IPS-18a (cell line): Measurements from ENCODE around the gene KSR2.

ENCODE experiments used
- H3K27ac ChIP-seq: one replicate; pipeline ENCODE4 v1.5.1; 2013; ENCODE audit warnings: low read length
- H3K27me3 ChIP-seq: one replicate; pipeline ENCODE4 v1.6.1; 2013; ENCODE audit warnings: mild to moderate bottlenecking, low read length; ENCODE audit not compliant: control insufficient read depth, insufficient read depth
- H3K36me3 ChIP-seq: one replicate; pipeline ENCODE4 v1.6.1; 2013; ENCODE audit warnings: low read depth, low read length; ENCODE audit not compliant: control insufficient read depth
- H3K4me1 ChIP-seq: one replicate; pipeline ENCODE4 v1.6.1; 2013; ENCODE audit warnings: low read depth, low read length; ENCODE audit not compliant: control insufficient read depth
- H3K4me3 ChIP-seq: one replicate; pipeline ENCODE4 v1.5.1; 2013; ENCODE audit warnings: low read length
- H3K9ac ChIP-seq: one replicate; pipeline ENCODE4 v1.6.1; 2013; ENCODE audit warnings: mild to moderate bottlenecking, low read length, moderate library complexity
- H3K9me3 ChIP-seq: one replicate; pipeline ENCODE4 v1.6.1; 2013; ENCODE audit warnings: low read depth, low read length; ENCODE audit not compliant: control insufficient read depth

KSR2 gene

DNA sequence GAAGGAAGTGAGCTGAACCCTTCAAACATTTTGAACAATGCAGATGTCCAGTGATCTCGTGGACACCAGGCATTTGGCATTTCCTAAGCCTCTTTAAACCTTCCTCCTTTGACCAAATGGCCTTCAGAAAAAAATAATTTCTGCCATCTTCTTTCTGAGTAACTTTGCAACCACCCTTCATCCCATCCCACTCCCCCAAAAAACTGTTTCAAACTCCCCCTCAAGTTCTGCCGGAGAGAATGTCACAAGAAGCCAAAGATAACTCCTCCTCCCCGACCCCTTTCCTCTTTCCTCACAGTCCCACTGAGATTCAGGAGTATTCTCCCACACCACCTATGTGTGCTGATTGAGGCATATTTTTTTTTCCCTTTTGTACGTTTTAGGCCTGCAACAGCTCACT, 1.7 kb downstream of the KSR2 start:
- peaks cover 30% of the 10 kb centered on the region for H3K27me3 ChIP-seq
- H3K4me1 ChIP-seq: peaks cover 9% of the 10 kb centered on the region
- no peak overlapping the region for H3K27ac ChIP-seq
- H3K4me3 ChIP-seq: peak overlapping the region; percentile 80
- H3K9me3 ChIP-seq: no peaks in the 10 kb centered on the region
- no peaks in the 10 kb centered on the region for H3K36me3 ChIP-seq
- H3K9ac ChIP-seq: no peak overlapping the region

DNA sequence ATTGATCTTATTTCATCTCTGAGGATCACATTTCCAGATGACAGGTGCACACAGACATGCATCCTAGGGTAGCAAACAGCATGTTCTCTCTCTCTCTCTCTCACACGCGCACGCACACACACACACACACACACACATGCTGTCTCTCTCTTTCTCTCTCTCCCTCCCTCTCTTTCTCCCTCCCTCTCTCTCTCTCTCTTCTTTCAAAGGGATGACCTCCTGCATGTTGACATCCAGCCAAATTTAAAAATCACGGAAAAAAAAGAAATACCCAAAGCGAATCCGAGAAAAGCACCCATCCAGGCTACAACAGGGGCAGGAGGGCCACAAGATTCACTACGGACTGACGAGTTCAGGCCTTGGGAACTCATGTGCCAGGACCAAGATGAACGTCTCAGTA, 2.3 kb downstream of the KSR2 start:
- Histone ChIP-seq H3K36me3 (no peaks in the 10 kb centered on the region), H3K4me1 (peaks cover 9% of the 10 kb centered on the region), H3K27ac (no peak overlapping the region), H3K9ac (no peak overlapping the region), H3K9me3 (no peaks in the 10 kb centered on the region), H3K27me3 (peaks cover 30% of the 10 kb centered on the region), H3K4me3 (no peak overlapping the region)

DNA sequence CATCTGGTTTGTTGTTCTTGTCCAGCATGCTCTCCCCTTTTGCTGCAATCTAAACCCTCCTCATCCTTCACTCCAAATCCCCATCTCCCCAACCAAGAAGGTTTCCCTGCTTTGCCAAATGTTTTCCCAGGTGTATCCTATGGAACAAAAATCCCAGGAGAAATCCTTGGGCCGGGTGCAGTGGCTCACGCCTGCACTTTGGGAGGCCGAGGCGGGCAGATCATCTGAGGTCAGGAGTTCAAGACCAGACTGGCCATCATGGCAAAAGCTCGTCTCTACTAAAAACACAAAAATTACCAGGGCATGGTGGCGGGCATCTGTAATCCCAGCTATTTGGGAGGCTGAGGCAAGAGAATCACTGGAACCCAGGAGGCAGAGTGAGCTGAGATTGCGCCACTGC, 5.0 kb downstream of the KSR2 start:
- H3K36me3 ChIP-seq: no peaks in the 10 kb centered on the region
- H3K4me3 ChIP-seq: no peak overlapping the region
- no peak overlapping the region for H3K9ac ChIP-seq
- no peaks in the 10 kb centered on the region for H3K9me3 ChIP-seq
- peaks cover 3% of the 10 kb centered on the region for H3K4me1 ChIP-seq
- H3K27ac ChIP-seq: no peak overlapping the region
- H3K27me3 ChIP-seq: peaks cover 24% of the 10 kb centered on the region

DNA sequence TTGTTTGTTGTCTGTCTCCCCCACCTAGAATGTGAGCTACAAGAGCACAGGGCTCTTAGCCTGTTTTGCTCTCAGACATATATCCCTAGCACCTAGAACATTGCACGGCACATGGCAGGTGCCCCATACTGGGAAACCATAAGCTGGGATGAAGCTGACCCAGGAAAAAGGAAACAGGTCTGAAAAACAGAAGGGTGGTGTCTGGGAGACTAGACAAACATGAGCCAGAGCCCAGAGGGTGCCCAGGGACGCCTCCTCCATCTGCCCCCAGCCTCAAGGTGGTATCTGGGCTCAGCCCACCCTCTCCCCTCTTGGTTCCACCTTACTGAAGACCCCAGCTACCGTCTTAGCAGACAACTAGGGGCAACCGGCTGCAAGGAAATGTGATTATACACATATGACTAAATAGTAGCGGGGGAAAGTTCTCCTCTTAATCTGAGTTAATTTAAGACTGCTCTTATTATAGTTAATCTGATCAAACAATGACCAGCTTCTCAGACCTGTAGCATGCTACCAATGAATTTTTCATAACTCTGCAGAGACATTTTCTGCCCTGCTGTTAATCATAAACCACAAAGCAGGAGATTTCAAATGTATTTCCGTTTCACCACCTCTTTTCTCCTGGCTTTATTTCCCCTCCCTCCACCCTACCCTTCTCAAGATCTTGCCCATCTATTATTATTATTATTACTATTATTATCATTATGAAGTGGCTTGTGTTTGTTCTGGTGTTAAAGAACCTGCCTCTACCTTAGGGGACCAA, 31.9 kb downstream of the KSR2 start:
- no peak overlapping the region for H3K9ac ChIP-seq
- H3K36me3 ChIP-seq: no peaks in the 10 kb centered on the region
- H3K9me3 ChIP-seq: no peaks in the 10 kb centered on the region
- no peaks in the 10 kb centered on the region for H3K4me1 ChIP-seq
- no peaks in the 10 kb centered on the region for H3K27me3 ChIP-seq
- H3K27ac ChIP-seq: no peak overlapping the region
- H3K4me3 ChIP-seq: no peak overlapping the region

DNA sequence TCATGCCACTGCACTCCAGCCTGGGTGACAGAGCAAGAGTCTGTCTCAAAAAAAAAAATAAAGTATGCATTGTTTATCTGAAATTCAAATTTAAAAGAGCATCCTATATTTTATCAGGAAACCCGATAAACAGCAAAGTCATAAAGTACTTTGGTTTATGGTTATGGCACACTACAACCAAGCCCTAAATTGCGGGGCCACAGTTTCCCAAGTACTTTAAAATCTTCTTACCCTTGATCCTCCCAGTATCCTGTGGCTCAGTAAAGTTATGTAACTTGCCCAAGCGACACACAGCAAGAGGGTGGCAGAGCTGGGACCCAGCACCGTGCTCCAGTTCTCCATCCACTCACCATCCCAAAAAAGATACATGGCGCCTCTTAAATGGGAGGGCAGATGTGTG, 35.2 kb downstream of the KSR2 start:
- no peaks in the 10 kb centered on the region for H3K27me3 ChIP-seq
- no peak overlapping the region for H3K4me3 ChIP-seq
- H3K36me3 ChIP-seq: no peaks in the 10 kb centered on the region
- H3K9me3 ChIP-seq: no peaks in the 10 kb centered on the region
- H3K9ac ChIP-seq: no peak overlapping the region
- no peak overlapping the region for H3K27ac ChIP-seq
- no peaks in the 10 kb centered on the region for H3K4me1 ChIP-seq

DNA sequence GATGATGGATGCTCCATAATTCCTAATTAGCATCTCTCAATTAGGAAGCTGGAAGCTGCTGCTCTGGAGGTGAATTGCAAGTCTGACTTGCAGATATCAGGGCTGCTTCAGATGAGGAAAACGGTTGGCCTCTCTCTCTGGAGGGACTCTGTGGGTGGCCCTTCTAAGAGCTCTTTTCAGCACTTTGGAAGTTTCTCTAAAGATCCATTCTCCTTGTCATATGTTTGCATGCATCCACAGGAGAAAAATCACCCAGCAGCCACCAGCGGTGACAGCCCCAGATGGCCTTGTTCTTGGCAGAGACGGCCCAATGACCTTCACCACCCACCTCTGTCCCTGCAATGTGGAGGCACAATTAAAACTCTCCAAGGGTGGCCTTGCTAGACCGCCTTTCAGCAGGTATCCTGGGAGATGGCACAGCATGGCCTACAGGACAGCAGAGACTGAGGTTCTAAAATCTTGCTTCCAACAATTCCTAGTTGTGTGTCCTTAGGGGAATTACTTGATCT, 42.3 kb downstream of the KSR2 start:
- H3K4me3 ChIP-seq: no peak overlapping the region
- H3K4me1 ChIP-seq: no peaks in the 10 kb centered on the region
- no peak overlapping the region for H3K27ac ChIP-seq
- no peaks in the 10 kb centered on the region for H3K9me3 ChIP-seq
- no peaks in the 10 kb centered on the region for H3K27me3 ChIP-seq
- no peak overlapping the region for H3K9ac ChIP-seq
- H3K36me3 ChIP-seq: no peaks in the 10 kb centered on the region

DNA sequence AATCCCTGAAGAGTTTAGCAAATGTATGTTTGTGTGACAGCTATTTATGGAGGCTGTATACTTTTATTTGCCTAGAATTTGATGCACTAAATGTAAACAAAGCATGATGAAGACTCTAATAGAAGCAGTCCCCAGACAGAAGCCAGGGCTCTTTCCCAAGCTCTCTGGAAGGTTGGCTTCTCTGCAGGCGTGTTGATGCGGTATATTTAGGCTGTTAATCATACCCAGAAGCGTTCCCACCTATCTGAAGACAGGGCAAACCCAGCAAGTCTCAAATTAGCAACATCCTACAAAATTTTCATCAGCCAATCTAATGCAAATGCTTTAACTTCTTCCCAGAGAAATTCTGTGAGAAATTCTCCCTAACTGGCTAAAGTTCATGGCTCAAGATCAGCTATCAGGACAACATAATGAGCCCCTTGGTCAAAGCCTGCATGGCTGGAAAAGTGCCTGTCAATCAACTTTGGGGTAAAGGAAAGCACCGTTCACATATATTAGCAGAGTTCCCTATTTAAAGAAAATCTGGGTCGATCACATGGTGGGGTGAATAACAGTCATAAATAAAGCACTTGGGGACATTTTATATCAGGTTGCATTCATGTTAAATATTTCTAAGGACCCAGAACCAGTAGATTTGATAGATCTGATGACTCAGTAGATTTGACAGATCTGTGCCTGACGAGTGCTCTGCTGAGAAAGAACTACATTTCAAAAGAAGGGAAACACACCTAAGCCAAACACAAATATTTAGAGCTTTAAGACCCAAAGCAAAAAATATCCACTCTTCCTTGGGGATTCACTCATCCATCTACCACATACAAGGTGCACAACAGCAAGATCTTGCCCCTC, 46.6 kb downstream of the KSR2 start:
- no peak overlapping the region for H3K27ac ChIP-seq

DNA sequence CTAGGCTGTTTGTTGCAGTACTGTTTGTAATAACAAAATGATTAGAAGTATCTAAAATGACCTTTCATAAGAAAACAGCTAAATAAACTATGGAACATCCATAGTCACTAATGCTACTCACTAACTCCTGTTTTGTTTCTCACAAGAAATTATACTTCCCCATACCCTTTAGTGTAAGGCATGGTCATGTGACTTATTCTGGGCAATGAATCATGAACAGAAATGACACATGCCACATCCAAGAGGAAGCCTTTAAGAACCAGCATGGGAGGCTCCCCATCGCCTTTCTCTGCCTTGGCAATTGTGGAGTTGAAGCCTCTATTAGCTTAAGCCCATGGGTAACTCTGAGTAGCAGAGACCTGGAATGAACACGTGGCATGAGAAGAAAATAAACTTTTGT, 49.3 kb downstream of the KSR2 start:
- Histone ChIP-seq H3K27ac (no peak overlapping the region), H3K9me3 (no peaks in the 10 kb centered on the region), H3K36me3 (no peaks in the 10 kb centered on the region), H3K9ac (no peak overlapping the region), H3K27me3 (no peaks in the 10 kb centered on the region), H3K4me1 (no peaks in the 10 kb centered on the region), H3K4me3 (no peak overlapping the region)

More for the DNA sequence above, 46.6 kb downstream of the KSR2 start:
- Histone ChIP-seq H3K9ac (no peak overlapping the region), H3K4me3 (no peak overlapping the region), H3K4me1 (no peaks in the 10 kb centered on the region), H3K9me3 (no peaks in the 10 kb centered on the region), H3K36me3 (no peaks in the 10 kb centered on the region), H3K27me3 (no peaks in the 10 kb centered on the region)

DNA sequence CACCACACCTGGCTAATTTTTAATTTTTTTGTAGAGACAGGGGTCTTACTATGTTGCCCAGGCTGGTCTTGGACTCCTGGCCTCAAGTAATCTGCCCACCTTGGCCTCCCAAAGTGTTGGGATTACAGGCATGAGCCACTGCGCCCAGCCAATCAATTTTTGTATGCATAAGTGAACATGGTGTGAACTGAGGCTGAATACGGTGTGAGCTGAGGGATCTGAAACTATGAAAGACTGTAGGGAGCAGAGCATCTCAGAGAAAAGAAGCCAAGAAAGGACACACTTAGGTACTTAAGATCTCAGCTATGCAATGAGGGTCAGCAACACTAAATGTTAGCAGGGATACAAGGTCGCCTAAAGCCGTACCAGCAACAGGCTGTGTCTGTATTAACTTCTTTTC, 54.1 kb downstream of the KSR2 start:
- H3K36me3 ChIP-seq: no peaks in the 10 kb centered on the region
- H3K27me3 ChIP-seq: no peaks in the 10 kb centered on the region
- H3K4me1 ChIP-seq: no peaks in the 10 kb centered on the region
- H3K27ac ChIP-seq: no peak overlapping the region
- no peak overlapping the region for H3K9ac ChIP-seq
- H3K4me3 ChIP-seq: no peak overlapping the region
- no peaks in the 10 kb centered on the region for H3K9me3 ChIP-seq

DNA sequence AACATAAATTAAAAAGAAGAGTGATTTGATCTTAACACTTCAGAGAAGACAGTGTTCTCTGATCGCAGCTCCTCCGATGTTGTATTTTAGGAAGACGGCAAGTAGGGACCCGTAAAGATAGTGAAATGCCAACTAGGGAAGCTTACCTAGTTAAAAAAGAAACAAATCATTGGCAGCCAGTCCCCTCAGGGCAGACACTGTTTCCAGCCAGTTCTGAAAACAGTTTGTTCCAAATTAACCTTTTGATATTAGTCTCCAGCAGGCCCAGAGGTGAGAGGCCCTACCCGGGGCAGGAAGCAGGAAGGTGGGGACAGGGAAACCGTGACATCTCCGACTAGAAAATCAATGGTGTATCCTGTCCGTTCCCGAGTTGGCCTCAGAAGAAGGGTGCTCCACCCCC, 56.0 kb downstream of the KSR2 start:
- Histone ChIP-seq H3K27me3 (no peaks in the 10 kb centered on the region), H3K4me1 (no peaks in the 10 kb centered on the region), H3K9ac (no peak overlapping the region), H3K4me3 (no peak overlapping the region), H3K27ac (no peak overlapping the region), H3K36me3 (no peaks in the 10 kb centered on the region), H3K9me3 (no peaks in the 10 kb centered on the region)

DNA sequence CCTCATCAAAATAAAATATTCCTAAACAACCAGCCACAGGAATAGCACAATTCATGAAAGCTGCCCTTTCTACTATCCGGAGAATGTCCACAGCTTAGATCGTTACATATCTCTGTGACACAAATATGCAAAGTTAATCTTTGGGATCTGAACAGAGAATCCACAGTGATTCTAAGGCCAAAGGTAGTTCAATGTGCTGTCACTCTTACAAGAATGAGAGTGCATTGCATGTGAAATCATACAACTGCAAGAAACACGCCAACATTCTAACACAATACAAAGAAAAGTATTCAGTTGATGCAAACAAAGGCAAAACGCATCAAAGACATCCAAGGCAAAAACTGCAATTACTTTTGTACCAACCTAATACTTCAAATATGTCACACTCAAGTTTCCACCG, 60.4 kb downstream of the KSR2 start:
- Histone ChIP-seq H3K4me1 (no peaks in the 10 kb centered on the region), H3K36me3 (no peaks in the 10 kb centered on the region), H3K4me3 (no peak overlapping the region), H3K9ac (no peak overlapping the region), H3K27me3 (no peaks in the 10 kb centered on the region), H3K9me3 (no peaks in the 10 kb centered on the region), H3K27ac (no peak overlapping the region)
